HG03159 (cell line): Measurements from ENCODE around the gene ALPG.
"Not testable (repeated sequence)": the region's sequence is repeated elsewhere in the genome, so short reads cannot be mapped to it uniquely, and the experiment has no call there.

ENCODE experiments used
- ATAC-seq: cut with Tn5 transposase; IDR thresholded peaks from one replicate; pipeline ENCODE4 v1.9.1; 2021; ENCODE audit warnings: mild to moderate bottlenecking, moderate library complexity; ENCODE audit not compliant: unreplicated experiment

ALPG gene

DNA sequence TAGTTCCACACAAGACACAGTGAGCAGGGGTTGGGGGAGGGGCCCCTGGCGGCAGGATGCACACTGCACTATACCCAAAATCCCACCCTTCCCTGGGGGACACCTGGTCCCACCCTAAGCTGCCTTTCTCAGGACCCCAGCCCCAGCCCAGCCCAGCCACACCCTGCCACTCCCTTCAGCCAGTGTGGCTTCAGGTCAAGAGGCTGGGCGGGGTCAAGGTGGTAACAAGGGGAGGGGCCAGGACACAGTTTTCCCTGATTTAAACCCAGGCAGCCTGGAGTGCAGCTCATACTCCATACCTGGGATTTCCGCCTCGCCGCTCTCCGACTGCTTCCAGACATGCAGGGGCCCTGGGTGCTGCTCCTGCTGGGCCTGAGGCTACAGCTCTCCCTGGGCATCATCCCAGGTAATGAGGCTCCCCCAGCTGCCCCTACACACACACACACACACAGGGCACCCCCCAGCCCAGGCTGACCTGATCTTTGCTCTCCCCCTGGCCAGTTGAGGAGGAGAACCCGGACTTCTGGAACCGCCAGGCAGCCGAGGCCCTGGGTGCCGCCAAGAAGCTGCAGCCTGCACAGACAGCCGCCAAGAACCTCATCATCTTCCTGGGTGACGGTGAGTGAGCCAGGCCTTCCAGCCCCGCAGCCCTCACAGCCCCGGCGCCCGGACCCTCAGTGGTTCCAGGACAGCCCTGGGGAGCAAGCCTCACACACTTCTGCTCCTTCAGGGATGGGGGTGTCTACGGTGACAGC is at the start of gene ALPG:
ALPG (plus strand) TSS at position 289 of the 755 bp plus-strand sequence; CDS start at position 340, 51 bp downstream.
- ATAC-seq: no peak

DNA sequence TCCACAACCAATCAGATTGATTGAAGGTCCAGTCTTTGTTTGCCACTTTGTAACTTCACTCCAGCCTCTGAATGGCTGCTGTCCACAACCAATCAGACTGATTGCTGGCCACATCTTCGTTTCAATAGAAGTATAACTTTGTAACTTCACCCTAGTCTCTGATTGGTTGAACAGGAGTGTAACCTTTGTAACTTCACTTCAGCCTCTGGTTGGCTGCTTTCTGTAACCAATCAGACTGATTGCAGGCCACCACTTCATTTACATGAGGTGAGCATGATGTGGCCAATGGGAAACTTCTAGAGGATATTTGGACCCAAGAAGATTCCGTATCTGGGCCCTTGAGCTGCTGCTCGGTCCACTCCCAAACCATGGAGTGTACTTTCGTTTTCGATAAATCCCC is 45.0 kb upstream of the ALPG start:
- no peak for ATAC-seq

- no peak for ATAC-seq
Observed at GRCh38 chr2:232362174-232362900, 44.3 kb upstream of the ALPG start.

- ATAC-seq: not testable (repeated sequence)
Observed at GRCh38 chr2:232363064-232363783, 43.4 kb upstream of the ALPG start.

DNA sequence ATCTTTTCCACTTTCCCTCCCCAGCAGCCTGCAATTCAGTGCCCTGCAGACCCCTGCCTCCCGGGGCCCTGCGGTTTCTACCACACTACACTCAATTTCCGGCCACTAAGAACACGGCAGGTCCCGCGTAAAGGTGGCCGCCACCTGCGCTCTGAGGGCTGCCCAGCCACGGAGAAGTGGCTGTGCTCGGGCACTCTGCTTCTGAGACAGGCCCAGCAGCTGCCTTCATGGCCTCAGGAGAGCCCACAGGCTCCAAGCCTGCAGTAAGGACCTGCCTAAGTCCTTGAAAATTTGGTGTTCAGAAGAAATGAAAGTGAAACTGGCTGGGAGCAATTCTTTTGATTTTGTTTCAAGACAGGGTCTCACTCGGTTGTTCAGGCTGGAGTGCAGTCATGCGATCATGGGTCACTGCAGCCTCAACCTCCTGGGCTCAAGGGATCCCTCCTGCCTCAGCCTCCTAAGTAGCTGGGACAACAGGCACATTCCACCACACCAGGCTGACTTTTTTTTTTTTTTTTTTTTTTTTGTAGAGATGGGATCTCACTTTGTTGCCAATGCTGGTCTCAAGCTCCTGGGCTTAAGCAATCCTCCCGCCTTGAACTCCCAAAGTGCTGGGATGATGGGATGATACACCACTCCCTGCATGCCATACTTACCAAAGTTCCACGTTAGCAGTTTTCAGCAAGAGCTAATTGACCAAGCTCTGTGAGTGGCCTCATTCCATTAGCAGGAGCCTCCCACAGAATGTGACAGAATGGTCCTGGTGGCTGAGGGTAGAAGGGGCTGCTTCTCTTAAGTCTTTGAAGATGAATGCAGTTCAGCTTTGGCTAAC is 42.6 kb upstream of the ALPG start:
- ATAC-seq: no peak

- ATAC-seq: not testable (repeated sequence)
Observed at GRCh38 chr2:232364806-232365594, 41.6 kb upstream of the ALPG start.

GRCh38 chr2:232365621-232366321 is 40.9 kb upstream of the ALPG start:
- ATAC-seq: no peak

DNA sequence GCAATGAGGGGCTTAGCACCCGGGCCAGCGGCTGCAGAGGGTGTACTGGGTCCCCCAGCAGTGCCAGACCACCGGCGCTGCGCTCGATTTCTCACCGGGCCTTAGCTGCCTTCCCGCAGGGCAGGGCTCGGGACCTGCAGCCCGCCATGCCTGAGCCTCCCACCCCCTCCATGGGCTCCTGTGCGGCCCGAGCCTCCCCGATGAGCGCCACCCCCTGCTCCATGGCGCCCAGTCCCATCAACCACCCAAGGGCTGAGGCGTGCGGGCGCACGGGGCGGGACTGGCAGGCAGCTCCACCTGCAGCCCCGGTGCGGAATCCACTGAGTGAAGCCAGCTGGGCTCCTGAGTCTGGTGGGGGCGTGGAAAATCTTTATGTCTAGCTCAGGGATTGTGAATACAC is 40.2 kb upstream of the ALPG start:
- ATAC-seq: not testable (repeated sequence)

DNA sequence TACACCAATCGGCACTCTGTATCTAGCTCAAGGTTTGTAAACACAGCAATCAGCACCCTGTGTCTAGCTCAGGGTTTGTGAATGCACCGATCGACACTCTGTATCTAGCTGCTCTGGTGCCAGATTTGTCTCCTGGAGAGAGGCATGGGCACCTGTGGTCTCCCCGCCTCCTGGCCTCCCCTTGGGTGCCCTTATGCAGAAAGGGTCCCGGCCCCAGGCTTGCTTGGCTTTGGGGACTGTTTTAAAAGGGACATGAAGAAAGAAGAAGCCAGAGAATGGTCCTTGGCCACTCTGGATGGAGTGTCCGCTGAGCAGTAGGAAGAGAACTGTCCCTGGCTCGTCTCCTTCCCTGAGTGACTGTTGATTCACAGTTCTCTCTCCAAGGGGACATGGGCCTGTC is 39.6 kb upstream of the ALPG start:
- no peak for ATAC-seq

- no peak for ATAC-seq
Observed at GRCh38 chr2:232367591-232368233, 38.9 kb upstream of the ALPG start.

GRCh38 chr2:232368311-232368731 is 38.3 kb upstream of the ALPG start:
- ATAC-seq: no peak

DNA sequence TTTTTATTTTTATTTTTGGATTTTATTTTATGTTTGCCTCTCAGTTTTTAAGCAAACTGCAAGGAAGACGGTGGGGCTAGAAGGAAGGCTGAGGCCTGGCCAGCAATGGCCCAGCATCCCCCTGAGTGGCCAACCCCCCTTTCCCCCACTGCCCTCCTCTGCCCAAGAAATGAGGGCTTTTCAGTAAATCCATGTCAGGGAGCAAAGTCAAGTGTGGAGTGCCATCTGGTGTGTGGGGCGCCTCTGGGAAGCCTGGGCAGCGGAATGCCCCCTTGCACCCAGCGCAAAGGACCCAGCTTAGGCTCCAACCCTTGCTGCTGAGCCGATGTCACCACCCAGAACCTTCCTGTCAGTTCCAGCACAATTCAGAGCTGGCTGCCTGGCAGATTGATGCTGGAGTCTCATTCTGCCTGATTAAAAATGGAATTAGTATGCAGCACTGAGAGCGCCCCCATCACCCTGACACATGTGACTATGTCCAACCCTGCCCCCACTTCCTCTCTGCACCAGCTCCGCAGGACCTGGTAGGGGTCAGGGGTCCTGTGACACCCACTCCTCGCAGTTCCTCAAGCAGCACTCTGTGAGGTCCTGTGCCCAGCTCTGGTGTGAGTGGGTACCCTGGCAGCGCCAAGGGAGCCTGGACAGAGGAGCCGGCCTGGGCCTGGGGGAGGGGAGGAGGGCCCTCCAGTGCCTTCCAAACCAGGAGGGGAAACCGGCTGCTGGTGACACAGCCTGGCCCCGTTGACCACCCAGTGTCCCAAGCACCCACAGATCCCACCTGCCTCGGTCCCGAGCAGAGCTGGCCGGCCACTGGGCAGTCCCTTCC is 37.3 kb upstream of the ALPG start:
- ATAC-seq: no peak

DNA sequence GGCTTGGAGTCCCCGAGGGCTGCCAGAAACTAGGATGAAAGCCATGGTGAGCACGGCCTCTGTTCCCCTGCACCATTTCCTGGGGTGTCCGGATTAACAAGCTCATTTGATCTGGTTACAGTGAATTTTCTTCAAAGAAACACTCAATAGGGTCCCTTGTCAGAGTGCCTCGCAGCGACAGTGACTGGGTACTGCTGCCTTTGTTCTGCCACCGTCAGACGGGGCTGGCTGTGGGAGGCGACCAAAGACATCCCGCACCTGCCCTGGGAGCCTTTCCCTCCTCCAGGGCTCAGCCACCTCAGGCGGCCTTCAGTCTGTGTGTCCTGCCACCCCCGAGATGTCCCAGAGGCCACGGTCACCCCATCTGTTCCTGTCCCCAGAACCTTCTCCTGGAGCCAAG is 36.6 kb upstream of the ALPG start:
- not testable (repeated sequence) for ATAC-seq

DNA sequence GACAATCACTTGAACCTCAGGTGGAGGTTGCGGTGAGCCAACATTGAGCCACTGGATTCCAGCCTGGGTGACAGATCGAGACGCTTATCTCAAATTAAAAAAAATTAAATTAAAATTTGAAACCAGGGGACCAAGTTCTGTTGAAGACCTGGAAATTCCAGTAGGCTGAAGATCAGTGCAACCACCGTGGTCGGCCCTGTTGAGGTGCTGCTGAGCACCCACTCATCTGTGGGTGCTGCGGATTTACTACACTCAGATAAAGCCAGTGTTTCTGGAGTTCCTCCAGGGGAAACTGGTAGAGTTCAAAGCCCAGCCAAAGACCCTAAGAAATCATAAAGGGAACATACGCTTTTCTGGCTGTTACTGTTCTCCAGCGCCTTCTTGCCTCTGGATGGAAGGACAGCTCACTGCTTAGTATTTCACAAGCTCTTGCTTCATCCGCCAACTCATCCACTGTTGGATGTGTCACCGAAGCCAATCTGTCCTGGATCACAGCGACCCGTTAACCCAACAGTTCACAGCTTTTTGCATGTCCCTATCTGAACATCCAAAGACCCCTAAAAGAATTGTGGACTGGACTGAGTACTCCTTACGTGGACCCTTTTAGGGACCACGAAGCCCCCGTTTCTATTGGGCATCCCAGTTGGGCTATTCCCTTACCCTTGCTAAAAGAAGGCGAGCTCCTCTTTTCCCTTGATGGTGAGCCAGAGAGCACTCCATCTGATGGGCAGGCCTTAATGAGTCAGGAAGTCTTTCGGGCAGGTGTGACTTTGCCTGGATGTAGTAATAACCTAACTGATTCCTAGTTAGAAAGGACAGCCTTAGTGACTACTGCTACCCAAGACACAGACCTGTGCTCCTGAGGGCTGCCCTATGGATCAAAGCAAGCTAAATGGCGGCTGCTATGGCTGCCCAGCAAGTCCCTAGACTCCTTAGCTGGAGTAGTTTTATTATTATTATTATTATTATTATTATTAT is 34.1 kb upstream of the ALPG start:
- no peak for ATAC-seq

GRCh38 chr2:232374356-232374755 is 32.3 kb upstream of the ALPG start:
- ATAC-seq: no peak

- ATAC-seq: no peak
Observed at GRCh38 chr2:232375164-232375563, 31.5 kb upstream of the ALPG start.

- no peak for ATAC-seq
Observed at GRCh38 chr2:232376260-232376659, 30.4 kb upstream of the ALPG start.
